Measurements from ENCODE around the gene ABCA4.

The ABCA4 gene

GRCh38 chr1:94120991-94121390, at the start of gene ABCA4:
Gene ABCA4 (minus strand): TSS chr1:94121148. CDS start chr1:94121045, 103 bp downstream.
- TF ChIP-seq CTCF (IDR thresholded peaks at IDR 0.05), result no peak

- no peak for TF ChIP-seq CTCF (IDR thresholded peaks at IDR 0.05)
Observed at GRCh38 chr1:94169126-94169525, 48.2 kb upstream of the ABCA4 start.

- no peak for TF ChIP-seq CTCF (IDR thresholded peaks at IDR 0.05)
Observed at GRCh38 chr1:94165843-94166242, 44.9 kb upstream of the ABCA4 start.

- TF ChIP-seq CTCF (IDR thresholded peaks at IDR 0.05), result no peak
Observed at GRCh38 chr1:94160811-94161210, 39.9 kb upstream of the ABCA4 start.

- no peak for TF ChIP-seq CTCF (IDR thresholded peaks at IDR 0.05)
Observed at GRCh38 chr1:94156096-94156625, 35.2 kb upstream of the ABCA4 start.

GRCh38 chr1:94154989-94155388, 34.0 kb upstream of the ABCA4 start:
- TF ChIP-seq CTCF (IDR thresholded peaks at IDR 0.05), result no peak

GRCh38 chr1:94153133-94153532, 32.2 kb upstream of the ABCA4 start:
- TF ChIP-seq CTCF (IDR thresholded peaks at IDR 0.05), result no peak

GRCh38 chr1:94146273-94146672, 25.3 kb upstream of the ABCA4 start:
- no peak for TF ChIP-seq CTCF (IDR thresholded peaks at IDR 0.05)
